Rectal smooth muscle tissue (tissue), 1 donor: Measurements from ENCODE around the gene SHROOM3.

Experiments used
- H3K27ac ChIP-seq: one replicate; pipeline ENCODE4 v1.7.0; 2013; ENCODE audit warnings: low read depth, low read length, inconsistent platforms
- H3K27me3 ChIP-seq: one replicate; pipeline ENCODE4 v1.7.0; 2013; ENCODE audit warnings: low read length; ENCODE audit not compliant: control insufficient read depth, insufficient read depth
- H3K36me3 ChIP-seq: one replicate; pipeline ENCODE4 v1.7.0; 2013; ENCODE audit warnings: low read length; ENCODE audit not compliant: control insufficient read depth, insufficient read depth
- H3K4me1 ChIP-seq: one replicate; pipeline ENCODE4 v1.7.0; 2013; ENCODE audit warnings: low read length; ENCODE audit not compliant: control insufficient read depth, insufficient read depth
- H3K4me3 ChIP-seq: one replicate; pipeline ENCODE4 v1.7.0; 2013; ENCODE audit warnings: low read length
- H3K9ac ChIP-seq: one replicate; pipeline ENCODE4 v1.7.0; 2013; ENCODE audit warnings: low read length

The SHROOM3 gene

GRCh38 chr4:76680952-76681351, 245.9 kb downstream of the SHROOM3 start:
- no peak overlapping the region for H3K9ac ChIP-seq
- H3K27ac ChIP-seq = no peak overlapping the region
- no peaks in the 10 kb centered on the region for H3K36me3 ChIP-seq
- no peaks in the 10 kb centered on the region for H3K4me1 ChIP-seq
- H3K27me3 ChIP-seq = no peaks in the 10 kb centered on the region
- no peak overlapping the region for H3K4me3 ChIP-seq

- H3K27me3 ChIP-seq = no peaks in the 10 kb centered on the region
- H3K9ac ChIP-seq = no peak overlapping the region
- no peaks in the 10 kb centered on the region for H3K4me1 ChIP-seq
- H3K4me3 ChIP-seq = no peak overlapping the region
- no peaks in the 10 kb centered on the region for H3K36me3 ChIP-seq
- H3K27ac ChIP-seq = no peak overlapping the region
Observed at GRCh38 chr4:76681996-76682395, 247.0 kb downstream of the SHROOM3 start.

GRCh38 chr4:76683144-76683543, 248.1 kb downstream of the SHROOM3 start:
- H3K27ac ChIP-seq = no peak overlapping the region
- H3K9ac ChIP-seq = no peak overlapping the region
- no peak overlapping the region for H3K4me3 ChIP-seq
- no peaks in the 10 kb centered on the region for H3K36me3 ChIP-seq
- no peaks in the 10 kb centered on the region for H3K4me1 ChIP-seq
- H3K27me3 ChIP-seq = no peaks in the 10 kb centered on the region

- H3K9ac ChIP-seq = no peak overlapping the region
- peaks cover 8% of the 10 kb centered on the region for H3K4me1 ChIP-seq
- H3K36me3 ChIP-seq = no peaks in the 10 kb centered on the region
- no peak overlapping the region for H3K4me3 ChIP-seq
- no peaks in the 10 kb centered on the region for H3K27me3 ChIP-seq
- H3K27ac ChIP-seq = peak overlapping the region; percentile 55
Observed at GRCh38 chr4:76687746-76688448, 252.9 kb downstream of the SHROOM3 start.

- Histone ChIP-seq H3K36me3 (no peaks in the 10 kb centered on the region), H3K9ac (no peak overlapping the region), H3K4me3 (peak overlapping the region; percentile 76), H3K27ac (peak overlapping the region; percentile 70), H3K27me3 (no peaks in the 10 kb centered on the region), H3K4me1 (peaks cover 8% of the 10 kb centered on the region)
Observed at GRCh38 chr4:76688619-76689144, 253.7 kb downstream of the SHROOM3 start.

- Histone ChIP-seq H3K9ac (peak overlapping the region; percentile 24), H3K27ac (peak overlapping the region; percentile 70), H3K4me1 (peaks cover 8% of the 10 kb centered on the region), H3K4me3 (peak overlapping the region; percentile 76), H3K36me3 (no peaks in the 10 kb centered on the region), H3K27me3 (no peaks in the 10 kb centered on the region)
Observed at GRCh38 chr4:76689145-76689817, 254.3 kb downstream of the SHROOM3 start.

- no peaks in the 10 kb centered on the region for H3K36me3 ChIP-seq
- peak overlapping the region; percentile 76 for H3K4me3 ChIP-seq
- H3K27ac ChIP-seq = peak overlapping the region; percentile 70
- peak overlapping the region; percentile 24 for H3K9ac ChIP-seq
- H3K4me1 ChIP-seq = peaks cover 8% of the 10 kb centered on the region
- no peaks in the 10 kb centered on the region for H3K27me3 ChIP-seq
Observed at GRCh38 chr4:76690011-76690905, 255.2 kb downstream of the SHROOM3 start.

GRCh38 chr4:76690906-76691275, 255.9 kb downstream of the SHROOM3 start:
- H3K4me3 ChIP-seq = peak overlapping the region; percentile 24
- H3K27ac ChIP-seq = peak overlapping the region; percentile 35

GRCh38 chr4:76691807-76692582, 257.0 kb downstream of the SHROOM3 start:
- Histone ChIP-seq H3K4me1 (peaks cover 8% of the 10 kb centered on the region), H3K4me3 (no peak overlapping the region), H3K27me3 (no peaks in the 10 kb centered on the region), H3K36me3 (no peaks in the 10 kb centered on the region), H3K9ac (no peak overlapping the region), H3K27ac (no peak overlapping the region)

More at GRCh38 chr4:76690906-76691275, 255.9 kb downstream of the SHROOM3 start:
- Histone ChIP-seq H3K9ac (no peak overlapping the region), H3K4me1 (peaks cover 8% of the 10 kb centered on the region), H3K36me3 (no peaks in the 10 kb centered on the region), H3K27me3 (no peaks in the 10 kb centered on the region)

- peaks cover 8% of the 10 kb centered on the region for H3K4me1 ChIP-seq
- H3K27ac ChIP-seq = no peak overlapping the region
- no peak overlapping the region for H3K9ac ChIP-seq
- no peaks in the 10 kb centered on the region for H3K27me3 ChIP-seq
- H3K36me3 ChIP-seq = no peaks in the 10 kb centered on the region
- no peak overlapping the region for H3K4me3 ChIP-seq
Observed at GRCh38 chr4:76692761-76693160, 257.7 kb downstream of the SHROOM3 start.

GRCh38 chr4:76694056-76694455, 259.0 kb downstream of the SHROOM3 start:
- Histone ChIP-seq H3K9ac (no peak overlapping the region), H3K27me3 (no peaks in the 10 kb centered on the region), H3K27ac (no peak overlapping the region), H3K4me3 (no peak overlapping the region), H3K4me1 (peaks cover 8% of the 10 kb centered on the region), H3K36me3 (no peaks in the 10 kb centered on the region)
